ENCODE results near the gene TAS1R1. TPM values are rescaled to one million over a fixed set of nuclear protein-coding genes. Genes with fewer than 3 reads are reported as not detected.

Gene TAS1R1
- total and polyA plus RNA-seq, 9 of the 15 experiments (the other 6 are each of a cell fraction or from before 2014, with no cell fraction given) = 0.06 TPM; not detected in 8

- TF ChIP-seq ZFP30 (CRISPR knock-in tag; IDR thresholded peaks at IDR 0.05; ENCODE audit: borderline replicate concordance) = no peak
- TF ChIP-seq ZNF717 (CRISPR knock-in tag; IDR thresholded peaks at IDR 0.05) = no peak
- no peak for TF ChIP-seq STAT5A (IDR thresholded peaks at IDR 0.05; ENCODE audit: borderline replicate concordance, low read length)
- TF ChIP-seq FIP1L1 (IDR thresholded peaks at IDR 0.05; ENCODE audit: low read depth, low read length, poor library complexity, severe bottlenecking) = no peak
- TF ChIP-seq ZNF561 (CRISPR knock-in tag; conservative IDR thresholded peaks at IDR 0.05) = no peak
- no peak for TF ChIP-seq HDAC6 (IDR thresholded peaks at IDR 0.05; ENCODE audit: low read depth, low read length)
- no peak for TF ChIP-seq IRF9 (tag; IDR thresholded peaks at IDR 0.05)
- no peak for TF ChIP-seq C11orf30 (IDR thresholded peaks at IDR 0.05; ENCODE audit: low read depth)
- no peak for TF ChIP-seq PTTG1 (tag; IDR thresholded peaks at IDR 0.05; ENCODE audit: low read depth)
- no peak for TF ChIP-seq RUNX1 (IDR thresholded peaks at IDR 0.05; ENCODE audit: low read depth)
- peak in 1 of 2 experiments; percentile 57; a peak in 1 of 4 replicates for TF ChIP-seq TEAD1 (CRISPR knock-in tag; IDR thresholded peaks at IDR 0.05)
- TF ChIP-seq ZNF584 (CRISPR knock-in tag; IDR thresholded peaks at IDR 0.05; ENCODE audit: low read depth) = no peak
- TF ChIP-seq RBBP5 (IDR thresholded peaks at IDR 0.05; ENCODE audit: borderline replicate concordance, insufficient read depth, low read length, poor library complexity, severe bottlenecking) = peak; percentile 86
- no peak for TF ChIP-seq USF2 (CRISPR knock-in tag; IDR thresholded peaks at IDR 0.05)
- no peak for TF ChIP-seq ZNF830 (CRISPR knock-in tag; IDR thresholded peaks at IDR 0.05)
- TF ChIP-seq ZNF232 (CRISPR knock-in tag; IDR thresholded peaks at IDR 0.05) = no peak
- no peak for TF ChIP-seq WHSC1 (IDR thresholded peaks at IDR 0.05; ENCODE audit: low read length)
- TF ChIP-seq TRIM24 (IDR thresholded peaks at IDR 0.05) = no peak
- peak; percentile 79; the same call in 1 of the 2 replicates for TF ChIP-seq CTBP1 (IDR thresholded peaks at IDR 0.05; ENCODE audit: borderline replicate concordance)
- 0 out of 2 replicates have a peak, but pooled peaks have one; percentile 12 for TF ChIP-seq HDAC2 (IDR thresholded peaks at IDR 0.05)
- TF ChIP-seq RFX1 (IDR thresholded peaks at IDR 0.05) = no peak
- no peak for TF ChIP-seq SIRT6 (IDR thresholded peaks at IDR 0.05; ENCODE audit: low read depth, low read length)
- 0 out of 2 replicates have a peak, but pooled peaks have one; percentile 14 for TF ChIP-seq ZNF124 (CRISPR knock-in tag; IDR thresholded peaks at IDR 0.05)
- TF ChIP-seq NFXL1 (CRISPR knock-in tag; IDR thresholded peaks at IDR 0.05) = no peak
- TF ChIP-seq CREM (IDR thresholded peaks at IDR 0.05; ENCODE audit: low read depth) = no peak
- no peak for TF ChIP-seq SRSF7 (optimal IDR thresholded peaks at IDR 0.05; ENCODE audit: low read depth, low read length)
These were observed 57.7 kb downstream of the TAS1R1 start (continued) for GRCh38 chr1:6612641-6613360.
